Measurements from ENCODE around the gene PLXNB2.

PLXNB2 gene

GRCh38 chr22:50225200-50225969 lies 82.1 kb downstream of the PLXNB2 start:
- DNase-seq: no peak
